Superior temporal gyrus (tissue), 1 donor: Measurements from ENCODE around the gene DAAM1.

Source experiments
- DNase-seq: peaks from one replicate; pipeline ENCODE4 v3.0.0-alpha.2; 2016; ENCODE audit errors: extremely low spot score

The DAAM1 gene

GRCh38 chr14:59362513-59362912 lies 174.0 kb downstream of the DAAM1 start:
- no peak for DNase-seq

DNA sequence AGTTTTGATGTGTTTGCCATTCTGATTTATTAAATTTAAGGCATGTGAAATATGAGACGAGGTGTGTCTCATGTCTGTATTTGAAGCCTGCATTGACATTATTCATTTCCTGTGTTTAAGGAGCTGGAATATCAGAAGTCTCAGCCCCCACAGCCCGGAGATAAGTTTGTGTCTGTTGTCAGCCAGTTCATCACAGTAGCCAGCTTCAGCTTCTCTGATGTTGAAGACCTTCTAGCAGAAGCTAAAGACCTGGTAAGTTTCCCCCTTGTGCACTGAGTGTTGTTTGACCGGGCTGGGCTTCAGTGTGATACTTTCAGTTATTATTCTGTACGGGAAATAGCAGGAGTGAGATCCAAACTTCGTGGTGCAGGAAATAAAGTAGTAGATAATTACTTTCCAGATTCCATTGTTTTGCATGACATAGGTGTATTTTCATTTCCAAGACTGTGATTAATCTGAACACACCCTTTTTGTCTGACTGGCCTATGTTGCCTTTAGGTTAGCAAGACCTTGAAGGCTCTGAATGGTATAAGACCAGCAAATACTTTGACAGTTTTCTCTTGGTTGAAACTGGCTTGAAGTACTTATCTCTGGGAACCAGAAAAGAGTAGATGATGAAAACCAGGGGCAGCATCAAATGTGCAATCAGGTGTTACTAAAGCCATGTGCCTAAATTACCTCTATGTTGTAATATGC lies 175.2 kb downstream of the DAAM1 start:
- no peak for DNase-seq

- DNase-seq, result no peak
Measured at GRCh38 chr14:59370158-59370742, 181.8 kb downstream of the DAAM1 start.

- DNase-seq, result no peak
Measured at GRCh38 chr14:59371771-59372170, 183.3 kb downstream of the DAAM1 start.

- no peak for DNase-seq
Measured at GRCh38 chr14:59374048-59374447, 185.6 kb downstream of the DAAM1 start.

- DNase-seq, result no peak
Measured at GRCh38 chr14:59376686-59377085, 188.2 kb downstream of the DAAM1 start.

- DNase-seq, result no peak
Measured at GRCh38 chr14:59377491-59377890, 189.0 kb downstream of the DAAM1 start.

DNA sequence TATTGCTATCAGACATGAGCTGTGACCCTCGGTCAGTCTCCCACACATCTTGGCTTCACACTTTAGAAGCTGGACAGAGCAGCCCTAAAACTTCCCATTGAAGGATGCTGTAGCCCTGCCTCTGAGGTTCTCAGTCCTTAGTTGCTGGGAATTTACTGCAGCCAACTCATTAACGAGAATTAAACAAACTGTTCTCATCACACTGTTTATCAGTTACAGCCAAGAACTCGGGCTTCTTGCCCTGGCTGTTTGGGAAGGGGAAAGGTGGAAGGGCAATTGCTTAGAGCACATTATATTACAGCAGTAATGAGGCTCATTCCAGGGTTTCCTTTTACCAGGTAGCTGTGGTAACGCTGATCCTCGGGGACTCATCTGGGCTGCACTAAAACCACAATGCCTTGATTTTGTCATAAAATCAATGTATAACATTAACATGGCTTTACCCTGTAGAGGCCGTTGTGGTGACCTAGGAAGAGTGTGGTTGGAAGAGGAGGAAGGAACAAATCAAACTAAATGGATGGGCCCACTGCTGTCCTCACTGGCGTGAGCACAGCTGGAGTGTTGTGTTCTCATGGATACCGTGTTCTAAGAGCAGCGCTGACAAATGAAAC lies 189.6 kb downstream of the DAAM1 start:
- no peak for DNase-seq

DNA sequence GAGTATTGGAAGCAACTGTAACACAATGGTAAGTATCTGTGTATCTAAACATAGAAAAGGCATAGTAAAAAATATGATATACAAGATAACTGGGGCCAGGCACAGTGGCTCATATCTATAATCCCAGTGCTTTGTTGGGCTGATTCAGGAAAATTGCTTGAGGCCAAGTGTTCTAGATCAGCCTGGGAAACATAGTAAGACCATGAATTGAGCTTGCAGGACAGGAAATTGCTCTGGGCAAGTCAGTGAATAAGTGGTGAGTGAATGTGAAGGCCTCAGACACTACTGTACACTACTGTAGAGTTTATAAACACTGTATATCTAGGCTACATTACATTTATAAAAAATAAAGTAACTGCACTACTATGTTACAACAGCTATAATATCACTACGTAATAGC lies 201.5 kb downstream of the DAAM1 start:
- no peak for DNase-seq

DNA sequence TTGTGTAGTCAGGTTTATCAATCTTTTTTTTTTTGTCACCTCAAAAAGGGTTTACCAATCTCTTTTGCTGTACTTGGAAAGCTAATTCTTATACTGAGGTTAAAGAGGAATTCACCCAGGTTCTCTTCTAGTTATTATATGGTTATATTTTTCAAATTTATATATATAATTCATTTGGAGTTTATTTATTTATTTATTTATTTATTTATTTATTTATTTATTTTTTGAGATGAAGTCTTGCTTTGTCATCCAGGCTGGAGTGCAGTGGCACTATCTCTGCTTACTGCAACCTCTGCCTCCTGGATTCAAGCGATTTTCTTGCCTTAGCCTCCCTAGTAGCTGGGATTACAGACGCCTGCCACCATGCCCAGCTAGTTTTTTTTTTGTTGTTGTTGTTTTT lies 202.9 kb downstream of the DAAM1 start:
- DNase-seq, result no peak

GRCh38 chr14:59394268-59394667 lies 205.8 kb downstream of the DAAM1 start:
- no peak for DNase-seq

- no peak for DNase-seq
Measured at GRCh38 chr14:59395672-59396071, 207.2 kb downstream of the DAAM1 start.

DNA sequence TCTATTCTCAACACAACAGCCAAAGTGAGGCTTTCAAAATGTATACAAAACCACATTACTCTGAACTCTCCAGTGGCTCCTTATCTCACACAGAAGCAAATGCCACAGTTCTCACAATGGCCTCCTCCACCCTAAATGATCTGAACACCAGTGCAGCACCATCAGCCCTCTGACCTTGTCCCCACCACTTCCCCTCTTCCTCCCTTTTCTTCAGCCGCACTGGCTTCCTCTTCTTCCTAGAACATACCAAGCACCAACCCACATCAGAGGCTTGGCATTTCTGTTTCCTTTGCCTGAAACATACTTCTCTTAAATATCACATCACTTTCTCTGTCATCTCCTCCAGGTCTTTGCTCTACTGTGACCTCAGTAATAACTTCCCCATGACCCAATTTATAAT lies 210.4 kb downstream of the DAAM1 start:
- DNase-seq, result no peak

GRCh38 chr14:59406454-59407245 lies 218.2 kb downstream of the DAAM1 start:
- no peak for DNase-seq

DNA sequence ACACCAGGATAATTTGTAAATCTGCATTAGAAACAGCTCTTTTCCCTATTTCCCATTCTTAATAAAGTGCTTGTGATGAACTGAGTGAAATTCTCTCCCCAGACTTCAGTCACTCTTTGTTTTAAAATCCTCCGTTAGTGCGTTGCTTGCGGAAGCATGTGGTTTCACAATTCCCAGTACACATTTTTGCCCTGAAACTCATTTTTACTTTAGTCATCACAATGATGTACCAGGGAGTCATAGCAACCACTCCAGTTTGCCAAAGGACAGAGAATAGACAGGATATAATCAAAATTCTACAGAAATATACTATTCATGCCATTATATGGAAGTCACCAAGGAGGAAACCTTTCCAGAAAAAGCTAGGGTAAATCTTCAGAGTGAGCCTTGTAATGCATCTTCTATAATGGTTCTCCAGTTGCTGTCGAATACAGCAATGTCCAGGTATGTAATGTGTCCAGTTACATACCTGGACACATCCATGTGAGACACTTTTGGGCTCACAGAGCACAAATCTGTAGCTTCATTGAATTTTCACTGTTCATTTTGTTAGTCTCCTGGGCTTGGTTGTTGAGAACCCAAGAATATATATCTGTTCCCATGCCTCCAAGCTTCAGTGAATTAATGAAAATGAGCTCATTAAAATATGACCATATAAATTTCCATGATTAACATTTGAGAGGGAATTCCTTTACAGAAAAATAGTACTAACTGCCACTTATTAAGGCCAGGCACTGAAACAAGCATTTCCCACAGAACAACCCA lies 219.0 kb downstream of the DAAM1 start:
- no peak for DNase-seq

DNA sequence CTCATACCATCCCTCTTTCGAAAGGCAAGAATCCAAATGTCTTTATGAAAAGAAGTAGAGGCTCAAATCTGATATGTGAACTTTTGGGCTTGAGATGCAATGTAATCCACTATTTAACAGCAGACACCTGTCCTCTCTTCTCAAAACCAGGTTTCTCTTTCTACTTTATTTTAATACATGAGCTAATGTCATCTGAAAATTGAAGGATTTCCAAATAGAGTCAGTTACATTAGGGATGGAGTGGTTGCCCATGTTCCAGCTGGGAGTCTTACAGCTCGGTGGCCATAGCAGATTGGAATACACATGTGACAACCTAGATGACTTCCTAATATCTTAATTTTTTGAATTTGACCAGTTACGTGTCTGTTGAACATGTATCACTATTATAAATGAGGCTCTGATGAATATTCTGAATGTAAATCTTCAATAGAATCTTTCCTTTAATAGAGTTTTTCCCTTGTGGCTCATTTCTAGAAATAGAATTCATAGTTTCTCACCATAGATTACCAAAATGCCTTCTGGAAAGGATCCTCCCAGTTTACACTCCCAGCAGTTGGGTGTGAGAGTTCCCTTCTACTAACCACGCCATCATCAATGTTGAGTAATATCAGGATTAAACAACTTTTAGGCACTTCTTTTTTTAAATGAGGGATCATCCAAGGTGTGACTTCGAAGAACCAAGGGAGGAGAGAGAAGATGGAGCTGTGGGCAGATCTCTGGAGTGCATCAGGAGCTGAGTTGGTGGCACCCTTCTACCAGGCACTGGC lies 227.6 kb downstream of the DAAM1 start:
- no peak for DNase-seq

DNA sequence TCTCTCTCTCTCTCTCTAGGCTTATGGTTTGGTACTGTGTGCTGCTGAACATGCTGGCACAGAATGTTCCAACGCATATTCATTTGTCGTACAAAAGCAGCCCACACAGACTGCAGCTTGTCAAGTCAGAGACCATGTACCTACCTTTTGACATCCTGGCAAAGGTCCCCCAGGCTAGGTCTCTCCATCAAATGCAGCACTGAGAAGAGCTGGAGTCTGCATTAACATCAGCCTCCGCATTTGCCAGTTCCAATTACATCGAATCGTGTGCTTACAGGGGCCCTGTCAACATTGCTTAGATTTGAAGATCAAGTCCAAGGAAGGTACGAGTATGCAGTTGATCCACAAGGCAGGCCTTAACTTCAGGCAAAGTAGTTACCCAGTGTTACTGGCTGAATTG lies 228.8 kb downstream of the DAAM1 start:
- DNase-seq, result no peak

GRCh38 chr14:59419303-59419702 lies 230.8 kb downstream of the DAAM1 start:
- no peak for DNase-seq
